Iris pigment epithelial cell (primary cell): ENCODE measurements around the gene CAD.
A peak's percentile ranks its signal among the peaks of the same experiment; 100 is the strongest.

Experiments used
- DNase-seq: peaks from one replicate; pipeline ENCODE4 v3.0.0-alpha.2; 2011; ENCODE audit warnings: low read depth

Gene CAD

GRCh38 chr2:27198627-27199026 lies 18.5 kb upstream of the CAD start:
- no peak for DNase-seq

DNA sequence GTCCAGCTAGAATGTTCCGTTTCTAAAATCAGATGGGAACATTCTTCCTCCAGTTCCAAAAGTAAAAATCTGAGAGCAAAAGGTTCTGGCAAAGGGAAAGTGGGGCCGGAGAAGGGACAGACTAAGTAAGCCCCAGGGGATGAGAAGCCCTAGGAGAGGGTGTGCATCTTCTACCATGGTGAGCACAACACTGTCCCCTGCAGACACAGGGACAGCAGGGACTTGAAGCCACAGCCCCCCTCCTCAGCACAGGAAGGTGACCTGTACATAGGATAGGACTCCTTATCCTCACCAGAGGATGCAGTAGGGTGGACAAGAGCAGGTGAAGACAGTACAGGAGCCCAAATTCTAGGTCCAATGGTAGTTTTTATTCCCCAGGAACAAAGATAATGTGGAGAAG lies 17.9 kb upstream of the CAD start:
- no peak for DNase-seq

DNA sequence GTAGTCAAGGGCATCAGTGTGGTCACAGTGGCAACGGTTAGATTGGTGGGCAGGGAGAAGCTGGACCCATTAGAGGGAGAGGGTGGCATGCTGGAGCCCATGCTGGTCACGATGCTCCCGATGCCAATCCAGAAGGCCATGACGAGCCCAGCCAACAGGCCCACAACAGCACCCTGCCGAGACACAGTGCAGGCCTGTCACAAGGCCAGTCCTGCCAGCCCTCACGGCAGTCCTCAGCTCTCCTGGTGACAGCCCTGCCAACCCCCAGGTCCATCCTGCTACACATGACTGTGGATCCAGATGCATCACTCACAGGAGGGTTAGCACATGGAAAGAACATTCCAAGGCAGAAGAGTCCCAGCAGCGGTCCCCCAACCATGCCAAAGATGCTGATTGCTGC lies 15.5 kb upstream of the CAD start:
- no peak for DNase-seq

- DNase-seq = peak; percentile 70
These were observed 14.3 kb upstream of the CAD start for GRCh38 chr2:27202854-27203253.

DNA sequence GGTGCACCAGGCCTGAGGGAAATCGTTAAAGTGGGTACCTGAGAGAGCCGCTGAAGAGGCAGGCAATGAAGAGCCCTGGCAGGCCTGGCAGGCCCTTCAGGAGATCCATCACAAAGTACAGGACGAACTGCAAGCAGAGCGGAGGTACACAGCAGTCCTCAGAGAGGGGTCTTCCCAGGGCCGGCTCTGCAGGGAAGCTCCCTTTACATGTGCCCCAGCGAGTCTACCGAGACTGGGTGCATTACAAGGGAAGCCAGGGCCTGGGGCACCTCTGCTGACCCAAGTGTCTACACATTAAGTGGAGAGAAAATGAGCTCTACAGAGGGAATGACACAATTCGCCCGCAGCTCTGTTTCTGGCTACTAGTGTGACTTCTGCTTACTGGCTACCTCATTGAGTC lies 13.4 kb upstream of the CAD start:
- no peak for DNase-seq

DNA sequence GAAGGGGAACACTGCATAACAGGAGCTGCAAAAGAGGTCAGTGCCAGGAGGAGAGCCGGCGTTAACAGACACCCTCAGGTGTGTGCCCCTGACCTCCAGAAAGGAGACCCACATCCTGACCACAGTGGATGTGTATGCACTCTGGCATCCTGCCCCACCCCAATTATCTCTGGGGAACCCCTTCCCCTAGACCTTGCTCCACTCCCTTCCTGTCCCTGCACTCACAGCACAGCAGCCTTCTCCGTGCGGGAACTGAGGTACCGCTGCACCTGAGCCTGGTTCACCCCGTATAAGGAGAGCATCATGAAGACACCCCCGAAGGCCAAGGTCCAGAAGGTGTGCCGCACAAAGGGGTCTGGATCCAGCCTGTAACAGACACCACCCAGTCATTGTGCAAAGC lies 12.6 kb upstream of the CAD start:
- no peak for DNase-seq

DNA sequence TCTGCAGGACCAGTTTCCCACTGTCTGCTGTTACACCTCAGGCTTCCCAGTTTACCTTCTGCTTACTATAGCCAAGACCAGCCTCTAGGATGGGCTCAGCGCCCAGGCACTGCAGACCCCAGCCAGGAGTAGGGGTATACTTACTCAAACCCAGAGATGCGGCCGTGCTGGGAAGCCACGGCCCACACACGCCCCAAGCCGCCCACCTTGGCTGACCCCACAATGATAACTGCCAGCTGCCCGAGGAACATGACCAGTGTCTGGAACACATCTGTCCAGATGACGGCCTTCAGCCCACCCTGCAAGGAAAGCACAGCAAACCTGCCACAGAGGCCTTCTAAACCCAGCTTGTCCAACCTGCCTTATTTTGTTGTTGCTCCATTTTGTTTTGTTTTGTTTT lies 12.0 kb upstream of the CAD start:
- DNase-seq = no peak

DNA sequence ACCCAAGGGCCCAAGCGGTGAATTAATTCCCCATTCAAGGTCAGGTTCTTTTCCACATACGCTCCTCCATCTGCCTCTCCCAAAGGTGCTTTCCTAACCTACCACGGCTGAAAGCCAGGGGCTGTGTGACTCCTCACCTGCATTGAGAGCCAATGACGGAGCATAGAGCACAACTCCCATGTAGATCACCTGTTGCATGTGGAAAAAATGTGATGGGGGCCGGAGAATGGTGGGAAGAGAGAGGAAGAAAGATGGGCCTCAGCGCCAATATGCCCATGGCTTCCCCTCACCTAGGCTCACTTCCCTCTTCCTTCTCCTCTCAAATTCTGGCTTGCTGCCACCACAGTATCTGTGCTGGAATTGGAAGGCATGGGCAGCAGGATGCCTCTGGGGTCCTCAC lies 10.8 kb upstream of the CAD start:
- DNase-seq = no peak

- DNase-seq = no peak
These were observed 8.6 kb upstream of the CAD start for GRCh38 chr2:27208486-27209050.

GRCh38 chr2:27209621-27210401 lies 7.4 kb upstream of the CAD start:
- DNase-seq = peak; percentile 51

DNA sequence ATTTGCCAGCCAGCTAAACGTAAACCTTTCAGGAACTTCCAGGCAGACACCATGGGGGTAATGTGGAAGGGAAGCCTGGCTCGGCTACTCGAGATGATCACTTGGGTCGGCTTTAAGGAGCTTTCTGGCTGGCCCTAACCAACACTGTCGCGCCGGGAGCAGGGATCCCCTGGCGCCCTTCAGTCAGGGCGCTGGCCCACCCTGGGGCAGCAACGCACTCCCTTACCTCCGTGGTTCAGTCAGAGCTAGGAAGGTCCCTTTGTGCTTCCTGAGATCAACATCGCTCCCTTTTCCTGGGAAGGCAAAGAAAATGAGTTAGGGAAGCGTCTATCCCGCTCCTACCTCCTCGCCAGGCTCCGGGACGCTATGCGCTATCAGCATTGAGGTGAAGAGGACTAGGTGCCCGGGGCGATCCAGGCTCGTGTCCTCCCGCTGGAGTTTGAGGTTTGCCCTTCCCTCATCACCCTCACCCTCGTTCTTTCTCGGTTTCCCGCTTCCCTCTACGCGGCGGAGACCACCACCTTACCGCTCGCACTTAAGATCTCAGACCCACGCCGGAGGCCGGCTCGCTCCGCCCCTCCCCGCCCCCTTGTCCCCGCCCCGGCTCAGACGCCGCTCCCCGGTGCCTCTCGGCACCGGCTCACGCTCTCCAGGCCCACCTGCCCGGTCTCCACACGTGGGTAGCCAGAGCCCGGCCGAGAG lies 5.8 kb upstream of the CAD start:
- DNase-seq = peak; percentile 14

DNA sequence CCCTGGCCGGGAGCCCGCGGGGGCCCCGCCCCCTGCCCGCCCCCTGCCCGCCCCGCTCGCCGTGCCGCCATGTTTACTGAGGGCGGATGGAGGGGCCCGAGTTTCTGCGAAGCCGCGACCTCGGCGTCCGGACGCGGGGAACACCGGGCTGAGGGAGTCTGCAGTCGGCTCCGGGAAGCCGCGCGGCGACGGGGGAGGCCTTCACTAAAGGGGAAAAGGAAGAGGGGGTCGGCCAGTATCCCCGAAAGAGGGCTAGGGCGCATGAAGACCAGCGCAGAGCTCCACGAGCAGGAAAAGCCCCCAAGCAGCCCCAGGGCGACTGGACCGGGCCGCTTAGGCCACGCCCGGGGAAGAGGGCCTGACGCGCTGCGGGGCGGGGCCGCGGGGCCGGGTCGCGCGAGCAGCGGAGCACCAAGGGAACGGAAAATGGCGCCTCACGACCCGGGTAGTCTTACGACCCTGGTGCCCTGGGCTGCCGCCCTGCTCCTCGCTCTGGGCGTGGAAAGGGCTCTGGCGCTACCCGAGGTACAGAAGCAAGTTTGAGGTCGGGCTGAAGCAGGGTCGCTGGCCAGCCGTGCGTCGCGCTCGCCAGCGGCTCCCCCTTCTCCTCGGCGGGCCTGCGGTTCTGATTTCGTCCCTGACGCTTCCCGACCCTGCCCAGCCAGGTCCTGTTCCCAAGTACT lies 5.1 kb upstream of the CAD start, which contains the start of the genes ATRAID and SLC5A6:
Gene ATRAID, plus strand, starts transcription at position 99 of the 683 bp plus-strand sequence. Its CDS starts 328 bp downstream, at position 427.
Gene SLC5A6, minus strand, starts transcription at position 326 of the 683 bp plus-strand sequence. CDS start 4,618 bp downstream, outside the sequence.
- peak; percentile 91 for DNase-seq

GRCh38 chr2:27212626-27213471 lies 4.3 kb upstream of the CAD start:
- peak; percentile 83 for DNase-seq

- peak; percentile 19 for DNase-seq
These were observed 2.2 kb upstream of the CAD start for GRCh38 chr2:27214941-27215340.

- DNase-seq = no peak
These were observed 592 bp upstream of the CAD start for GRCh38 chr2:27216416-27217137.

DNA sequence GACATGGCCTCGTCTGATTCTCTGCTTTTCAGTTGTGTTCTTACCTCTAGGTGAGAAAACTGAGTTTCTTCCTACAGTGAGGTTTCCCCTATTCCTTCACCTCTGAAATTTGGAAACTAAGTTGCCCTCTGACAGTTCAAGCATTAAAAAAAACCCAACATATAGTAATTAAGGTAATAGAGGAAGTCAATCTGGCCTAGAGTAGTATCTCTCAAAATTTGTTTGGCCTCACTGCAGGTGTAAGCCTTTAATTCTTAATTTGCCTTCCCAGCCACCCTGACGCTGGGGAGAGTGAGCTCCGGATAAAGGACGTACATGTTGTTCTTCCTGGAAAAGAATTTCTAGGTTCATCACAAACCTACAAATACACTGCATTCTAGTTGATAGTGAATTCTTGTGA lies 1.4 kb downstream of the CAD start:
- no peak for DNase-seq

- DNase-seq = no peak
These were observed 1.9 kb downstream of the CAD start for GRCh38 chr2:27219091-27219490.

GRCh38 chr2:27220091-27220490 lies 2.9 kb downstream of the CAD start:
- DNase-seq = no peak

DNA sequence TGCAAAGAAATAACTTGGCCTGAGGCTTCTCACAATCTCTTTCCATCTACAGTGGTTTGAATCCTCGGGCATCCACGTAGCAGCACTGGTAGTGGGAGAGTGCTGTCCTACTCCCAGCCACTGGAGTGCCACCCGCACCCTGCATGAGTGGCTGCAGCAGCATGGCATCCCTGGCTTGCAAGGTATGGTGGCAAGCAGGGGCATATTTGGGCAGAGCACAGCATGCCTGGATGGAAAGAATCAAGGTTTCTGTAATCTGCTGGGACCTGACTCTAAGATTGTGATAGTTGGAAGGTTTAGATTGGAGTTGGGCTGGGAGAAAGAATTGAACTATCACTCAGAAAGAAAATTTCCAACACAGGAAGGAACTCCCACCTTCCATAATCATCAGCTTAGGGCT lies 4.0 kb downstream of the CAD start:
- no peak for DNase-seq

GRCh38 chr2:27222407-27222806 lies 5.2 kb downstream of the CAD start:
- DNase-seq = no peak

GRCh38 chr2:27223416-27223815 lies 6.2 kb downstream of the CAD start:
- no peak for DNase-seq
